Measurements from ENCODE around the gene GPC5.

Gene GPC5

GRCh38 chr13:92494915-92495314 is 1096.5 kb downstream of the GPC5 start:
- TF ChIP-seq CEBPB (IDR thresholded peaks at IDR 0.05) (no peak), TAF1 (IDR thresholded peaks at IDR 0.05; ENCODE audit: low read depth) (no peak), RAD21 (IDR thresholded peaks at IDR 0.05; ENCODE audit: low read depth) (no peak), EGR1 (IDR thresholded peaks at IDR 0.05) (no peak), NFIC (IDR thresholded peaks at IDR 0.05) (no peak), EP300 (IDR thresholded peaks at IDR 0.05; ENCODE audit: borderline replicate concordance) (no peak), CREB1 (IDR thresholded peaks at IDR 0.05; ENCODE audit: low read depth) (no peak), MAX (IDR thresholded peaks at IDR 0.05) (no peak), TCF12 (IDR thresholded peaks at IDR 0.05; ENCODE audit: low read depth) (no peak), TEAD4 (IDR thresholded peaks at IDR 0.05) (no peak), REST (IDR thresholded peaks at IDR 0.05; ENCODE audit: low read depth) (no peak), YY1 (IDR thresholded peaks at IDR 0.05; ENCODE audit: low read depth) (no peak), ZBTB7A (IDR thresholded peaks at IDR 0.05; ENCODE audit: low read depth) (no peak)

- no peak for TF ChIP-seq FOXM1 (IDR thresholded peaks at IDR 0.05; ENCODE audit: borderline replicate concordance, low read depth)
Observed at GRCh38 chr13:92500192-92500591, 1101.8 kb downstream of the GPC5 start.

GRCh38 chr13:92510416-92510815 is 1112.0 kb downstream of the GPC5 start:
- TF ChIP-seq FOXM1 (IDR thresholded peaks at IDR 0.05; ENCODE audit: borderline replicate concordance, low read depth) (0 out of 2 replicates have a peak, but pooled peaks have one; percentile 19), TEAD4 (IDR thresholded peaks at IDR 0.05) (peak; percentile 81), USF1 (IDR thresholded peaks at IDR 0.05) (peak; percentile 48; the same call in 1 of the 2 replicates), ZBTB7A (IDR thresholded peaks at IDR 0.05; ENCODE audit: low read depth) (no peak), CEBPB (IDR thresholded peaks at IDR 0.05) (peak; percentile 18; the same call in 1 of the 2 replicates), RAD21 (IDR thresholded peaks at IDR 0.05; ENCODE audit: low read depth) (no peak), MAX (IDR thresholded peaks at IDR 0.05) (peak; percentile 65; the same call in 1 of the 2 replicates), EP300 (IDR thresholded peaks at IDR 0.05; ENCODE audit: borderline replicate concordance) (peak; percentile 35; the same call in 1 of the 2 replicates), TCF12 (IDR thresholded peaks at IDR 0.05; ENCODE audit: low read depth) (0 out of 2 replicates have a peak, but pooled peaks have one; percentile 50), REST (IDR thresholded peaks at IDR 0.05; ENCODE audit: low read depth) (no peak), YY1 (IDR thresholded peaks at IDR 0.05; ENCODE audit: low read depth) (no peak)

- TF ChIP-seq REST (IDR thresholded peaks at IDR 0.05; ENCODE audit: low read depth), result no peak
- TF ChIP-seq USF1 (IDR thresholded peaks at IDR 0.05), result 0 out of 2 replicates have a peak, but pooled peaks have one; percentile 12
Observed at GRCh38 chr13:92512852-92513251, 1114.4 kb downstream of the GPC5 start.

GRCh38 chr13:92513672-92514071 is 1115.3 kb downstream of the GPC5 start:
- no peak for TF ChIP-seq USF1 (IDR thresholded peaks at IDR 0.05)
- no peak for TF ChIP-seq TAF1 (IDR thresholded peaks at IDR 0.05; ENCODE audit: low read depth)
- TF ChIP-seq REST (IDR thresholded peaks at IDR 0.05; ENCODE audit: low read depth), result no peak
- no peak for TF ChIP-seq NFIC (IDR thresholded peaks at IDR 0.05)
- no peak for TF ChIP-seq TEAD4 (IDR thresholded peaks at IDR 0.05)
- TF ChIP-seq CREB1 (IDR thresholded peaks at IDR 0.05; ENCODE audit: low read depth), result no peak
- TF ChIP-seq MAX (IDR thresholded peaks at IDR 0.05), result no peak
- no peak for TF ChIP-seq EGR1 (IDR thresholded peaks at IDR 0.05)
- no peak for TF ChIP-seq FOXM1 (IDR thresholded peaks at IDR 0.05; ENCODE audit: borderline replicate concordance, low read depth)
- TF ChIP-seq TCF12 (IDR thresholded peaks at IDR 0.05; ENCODE audit: low read depth), result no peak
- TF ChIP-seq YY1 (IDR thresholded peaks at IDR 0.05; ENCODE audit: low read depth), result no peak
